A673 (cell line): ENCODE measurements around the gene CHAF1A.

Experiments
- EZH2 ChIP-seq: fragments of 200-600 bp; sonication (generic); IDR thresholded peaks from 2 replicates; pipeline ENCODE4 v1.6.1; 2017; ENCODE audit warnings: borderline replicate concordance, low read depth, mild to moderate bottlenecking, mixed read lengths, antibody characterized with exemption, low read length; ENCODE audit not compliant: poor library complexity, severe bottlenecking
- TF ChIP-seq, protein P1 (sequence below): fragments of 300-800, 200-600 bp; sonication (generic); conservative IDR thresholded peaks from 2 replicates; pipeline ENCODE4 v1.5.1; 2017; ENCODE audit warnings: low read depth, mild to moderate bottlenecking, antibody characterized with exemption, low read length, moderate library complexity, mixed read lengths

DNA sequence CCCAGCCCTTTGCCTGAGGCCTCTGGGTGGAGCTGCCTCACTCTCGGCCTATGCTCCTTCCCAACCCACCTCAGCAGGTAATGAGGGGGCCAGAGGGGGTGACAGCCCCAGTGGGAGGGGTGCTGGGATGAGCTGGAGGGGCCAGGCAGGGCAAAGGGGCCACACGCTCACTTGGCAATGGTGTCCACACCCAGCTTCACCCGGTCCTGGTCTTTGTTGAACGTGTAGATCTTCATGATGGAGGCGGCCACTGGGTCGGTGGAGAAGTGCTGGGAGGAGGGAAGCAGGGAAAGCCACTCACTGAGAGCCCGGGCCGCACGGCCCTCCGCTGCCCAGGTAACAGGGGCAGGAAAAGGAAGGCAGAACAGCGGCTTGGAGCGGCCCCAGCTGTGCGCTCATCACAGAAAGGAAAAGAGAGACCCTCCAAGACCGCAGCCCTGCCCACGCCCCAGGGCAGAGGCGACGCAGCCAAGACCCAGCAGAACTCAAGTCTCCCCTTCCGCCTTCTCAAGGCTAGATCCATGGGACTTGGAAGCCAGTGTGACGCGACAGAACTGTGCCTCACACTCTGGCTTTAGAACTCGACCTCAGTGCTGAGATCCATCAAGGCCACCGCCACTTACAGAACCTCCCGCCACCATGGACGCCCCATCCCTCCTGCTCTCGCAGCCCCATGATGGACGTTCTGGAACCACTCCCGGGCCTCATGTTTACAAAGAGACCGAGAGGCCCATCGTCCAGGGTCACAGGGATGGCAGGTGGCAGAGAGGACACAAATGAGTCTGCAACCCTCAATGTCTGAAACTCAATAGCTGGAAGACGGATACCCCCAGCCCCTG, 45.9 kb downstream of the CHAF1A start:
- TF ChIP-seq, protein P1, sequence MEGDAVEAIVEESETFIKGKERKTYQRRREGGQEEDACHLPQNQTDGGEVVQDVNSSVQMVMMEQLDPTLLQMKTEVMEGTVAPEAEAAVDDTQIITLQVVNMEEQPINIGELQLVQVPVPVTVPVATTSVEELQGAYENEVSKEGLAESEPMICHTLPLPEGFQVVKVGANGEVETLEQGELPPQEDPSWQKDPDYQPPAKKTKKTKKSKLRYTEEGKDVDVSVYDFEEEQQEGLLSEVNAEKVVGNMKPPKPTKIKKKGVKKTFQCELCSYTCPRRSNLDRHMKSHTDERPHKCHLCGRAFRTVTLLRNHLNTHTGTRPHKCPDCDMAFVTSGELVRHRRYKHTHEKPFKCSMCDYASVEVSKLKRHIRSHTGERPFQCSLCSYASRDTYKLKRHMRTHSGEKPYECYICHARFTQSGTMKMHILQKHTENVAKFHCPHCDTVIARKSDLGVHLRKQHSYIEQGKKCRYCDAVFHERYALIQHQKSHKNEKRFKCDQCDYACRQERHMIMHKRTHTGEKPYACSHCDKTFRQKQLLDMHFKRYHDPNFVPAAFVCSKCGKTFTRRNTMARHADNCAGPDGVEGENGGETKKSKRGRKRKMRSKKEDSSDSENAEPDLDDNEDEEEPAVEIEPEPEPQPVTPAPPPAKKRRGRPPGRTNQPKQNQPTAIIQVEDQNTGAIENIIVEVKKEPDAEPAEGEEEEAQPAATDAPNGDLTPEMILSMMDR: no peak
- no peak for TF ChIP-seq EZH2
